OCI-LY7 (cell line): ENCODE measurements around the gene ACE. TPM values are rescaled to one million over a fixed set of nuclear protein-coding genes. Genes with fewer than 3 reads are reported as not detected.
A peak's percentile ranks its signal among the peaks of the same experiment; 100 is the strongest.

Source experiments
- BruUV-seq: library from RNA; stranded (reverse); fragments of 400-500 nt; replicated peaks from 2 replicates; lab custom pipeline; 2021; lab: Mats Ljungman, UMichigan
- CTCF ChIA-PET: fragments of 300-600 bp; sonication (Branson Sonifier 250); formaldehyde crosslinking; loops from one replicate; lab custom pipeline; 2022; ENCODE audit warnings: antibody characterized with exemption; ENCODE audit not compliant: unreplicated experiment; lab: Charles Lee
- POLR2A ChIA-PET: fragments of 300-600 bp; sonication (Branson Sonifier 250); formaldehyde crosslinking; loops from one replicate; lab custom pipeline; 2022; ENCODE audit warnings: antibody characterized with exemption; lab: Charles Lee
- DNase-seq: peaks from one replicate; pipeline ENCODE4 v3.0.0-alpha.2; 2015; ENCODE audit warnings: low spot score
- H2AFZ ChIP-seq: fragments of 200-600 bp; sonication (generic), shearing (Covaris generic); 2 replicates; pipeline ENCODE4 v1.6.1; 2014; ENCODE audit warnings: mild to moderate bottlenecking, antibody characterized with exemption, low read length, moderate library complexity
- H3K27ac ChIP-seq: fragments of 200-600 bp; sonication (generic); 2 replicates; pipeline ENCODE4 v1.5.1; 2014; ENCODE audit warnings: mixed run types, low read depth, mild to moderate bottlenecking, moderate library complexity, low read length, inconsistent platforms; ENCODE audit not compliant: poor library complexity, severe bottlenecking
- H3K36me3 ChIP-seq: fragments of 200-600 bp; sonication (generic); 2 replicates; pipeline ENCODE4 v1.6.1; 2014; ENCODE audit warnings: mild to moderate bottlenecking, antibody characterized with exemption, low read length, moderate library complexity, mixed read lengths; ENCODE audit not compliant: insufficient read depth
- H3K4me1 ChIP-seq: fragments of 200-600 bp; sonication (generic); 2 replicates; pipeline ENCODE4 v1.5.1; 2014; ENCODE audit warnings: mild to moderate bottlenecking, low read length; ENCODE audit not compliant: insufficient read depth, poor library complexity, severe bottlenecking
- H3K4me2 ChIP-seq: fragments of 200-600 bp; sonication (generic); 2 replicates; pipeline ENCODE4 v1.6.1; 2014; ENCODE audit warnings: mild to moderate bottlenecking, low read length
- H3K4me3 ChIP-seq: fragments of 200-600 bp; sonication (generic); 2 replicates; pipeline ENCODE4 v1.5.1; 2014; ENCODE audit warnings: mild to moderate bottlenecking, low read depth, low read length; ENCODE audit not compliant: poor library complexity, severe bottlenecking
- H3K79me2 ChIP-seq: fragments of 200-600 bp; sonication (generic); 2 replicates; pipeline ENCODE4 v1.6.1; 2016; ENCODE audit warnings: low read depth, mild to moderate bottlenecking, low read length, moderate library complexity, mixed read lengths; ENCODE audit not compliant: insufficient read depth
- H3K9me2 ChIP-seq: fragments of 200-600 bp; sonication (generic); 2 replicates; pipeline ENCODE4 v1.6.1; 2016; ENCODE audit warnings: mild to moderate bottlenecking, low read length, mixed read lengths; ENCODE audit not compliant: insufficient read depth
- H3K9me3 ChIP-seq: fragments of 200-600 bp; sonication (generic); 2 replicates; pipeline ENCODE4 v1.6.1; 2014; ENCODE audit warnings: mild to moderate bottlenecking, mixed run types, low read length, mixed read lengths
- H4K20me1 ChIP-seq: fragments of 200-600 bp; sonication (generic); 2 replicates; pipeline ENCODE4 v1.6.1; 2014; ENCODE audit warnings: mild to moderate bottlenecking, antibody characterized with exemption, low read length, moderate library complexity, mixed read lengths; ENCODE audit not compliant: insufficient read depth
- CTCF ChIP-seq: fragments of 200-600 bp; sonication (generic); conservative IDR thresholded peaks from 2 replicates; pipeline ENCODE4 v1.5.1; 2014; ENCODE audit warnings: mild to moderate bottlenecking, antibody characterized with exemption, low read length, moderate library complexity, mixed read lengths
- EZH2phosphoT487 ChIP-seq: fragments of 200-600 bp; sonication (generic); IDR thresholded peaks from 2 replicates; pipeline ENCODE4 v1.6.1; 2018; ENCODE audit warnings: low read depth, borderline replicate concordance, mild to moderate bottlenecking, mixed run types, antibody characterized with exemption, low read length, moderate library complexity, mixed read lengths
- intact Hi-C: fragments of 100-400 bp; cut with micrococcal nuclease; formaldehyde crosslinking; loops from one replicate; pipeline ENCODE4 v1.10.0; 2022; ENCODE audit not compliant: unreplicated experiment
- total RNA-seq, 2 experiments: library from RNA; depleted of rRNA in 1 of 2; stranded (reverse); fragments of >200 nt in 1 of 2; shearing (Covaris generic) in 1 of 2; gene quantifications; 2 replicates each; pipeline ENCODE4 v1.2.3, GENCODE V29; 2014 to 2022

Gene ACE
- total RNA-seq, 2 experiments from 2014 or later: 2.3 to 5.1 TPM

- DNase-seq: no peak
- no TSS peak for BruUV-seq
- H3K27ac ChIP-seq: no peak overlapping the region
- H3K4me1 ChIP-seq: peaks cover 8% of the 10 kb centered on the region
- H4K20me1 ChIP-seq: no peaks in the 10 kb centered on the region
- H3K4me3 ChIP-seq: no peak overlapping the region
- TF ChIP-seq EZH2phosphoT487: no peak
- intact Hi-C loops: loop anchor here (1.0 to 5.0 kb wide), 4 partner anchors 37 to 133 kb away; partner anchors contain the start of gene DCAF7
- H3K9me2 ChIP-seq: no peaks in the 10 kb centered on the region
- POLR2A ChIA-PET: no interaction called here
- H2AFZ ChIP-seq: no peak overlapping the region
- H3K4me2 ChIP-seq: no peak overlapping the region
- H3K79me2 ChIP-seq: no peaks in the 10 kb centered on the region
- no peaks in the 10 kb centered on the region for H3K9me3 ChIP-seq
- CTCF ChIA-PET: interaction anchor here (1.0 to 2.3 kb wide), 2 partner anchors 54 to 63 kb away, joined by 3 to 15 read pairs; no protein-coding TSS in a partner anchor
- no peaks in the 10 kb centered on the region for H3K36me3 ChIP-seq
These were observed 2.8 kb downstream of the ACE start for GRCh38 chr17:63479495-63480184.

GRCh38 chr17:63480192-63480784, 3.4 kb downstream of the ACE start:
- Histone ChIP-seq H3K4me3 (no peak overlapping the region), H3K9me3 (no peaks in the 10 kb centered on the region), H3K79me2 (no peaks in the 10 kb centered on the region), H3K4me1 (peaks cover 8% of the 10 kb centered on the region), H2AFZ (no peak overlapping the region), H3K9me2 (no peaks in the 10 kb centered on the region), H3K36me3 (no peaks in the 10 kb centered on the region), H3K4me2 (no peak overlapping the region), H4K20me1 (no peaks in the 10 kb centered on the region), H3K27ac (no peak overlapping the region)
- POLR2A ChIA-PET: no interaction called here
- CTCF ChIA-PET: interaction anchor here (0.6 kb wide), 1 partner anchor 88 kb away, joined by 3 read pairs; no protein-coding TSS in a partner anchor
- intact Hi-C loops: no loop called here
- TF ChIP-seq EZH2phosphoT487 (no peak), CTCF (no peak)
- no peak for DNase-seq
- BruUV-seq: no TSS peak

GRCh38 chr17:63480826-63481487, 4.1 kb downstream of the ACE start:
- POLR2A ChIA-PET: no interaction called here
- H3K27ac ChIP-seq: no peak overlapping the region
- peaks cover 8% of the 10 kb centered on the region for H3K4me1 ChIP-seq
- BruUV-seq: no TSS peak
- no peak overlapping the region for H3K4me3 ChIP-seq
- CTCF ChIA-PET: interaction anchor here (0.6 kb wide), 1 partner anchor 87 kb away, joined by 3 read pairs; no protein-coding TSS in a partner anchor
- TF ChIP-seq CTCF: no peak
- TF ChIP-seq EZH2phosphoT487: no peak
- H3K9me3 ChIP-seq: no peaks in the 10 kb centered on the region
- H3K36me3 ChIP-seq: no peaks in the 10 kb centered on the region
- no peak overlapping the region for H3K4me2 ChIP-seq
- no peaks in the 10 kb centered on the region for H4K20me1 ChIP-seq
- no peaks in the 10 kb centered on the region for H3K79me2 ChIP-seq
- DNase-seq: peak; percentile 29
- no peak overlapping the region for H2AFZ ChIP-seq
- intact Hi-C loops: no loop called here
- H3K9me2 ChIP-seq: no peaks in the 10 kb centered on the region
